Rectal smooth muscle tissue (tissue), 1 donor: ENCODE measurements around the gene MAFF.
"Not testable (repeated sequence)": the region's sequence is repeated elsewhere in the genome, so short reads cannot be mapped to it uniquely, and the experiment has no call there.

ENCODE experiments used
- H3K27ac ChIP-seq: one replicate; pipeline ENCODE4 v1.7.0; 2013; ENCODE audit warnings: low read depth, low read length, inconsistent platforms
- H3K27me3 ChIP-seq: one replicate; pipeline ENCODE4 v1.7.0; 2013; ENCODE audit warnings: low read length; ENCODE audit not compliant: control insufficient read depth, insufficient read depth
- H3K36me3 ChIP-seq: one replicate; pipeline ENCODE4 v1.7.0; 2013; ENCODE audit warnings: low read length; ENCODE audit not compliant: control insufficient read depth, insufficient read depth
- H3K4me1 ChIP-seq: one replicate; pipeline ENCODE4 v1.7.0; 2013; ENCODE audit warnings: low read length; ENCODE audit not compliant: control insufficient read depth, insufficient read depth
- H3K4me3 ChIP-seq: one replicate; pipeline ENCODE4 v1.7.0; 2013; ENCODE audit warnings: low read length
- H3K9ac ChIP-seq: one replicate; pipeline ENCODE4 v1.7.0; 2013; ENCODE audit warnings: low read length

The MAFF gene

GRCh38 chr22:38171927-38172831 lies 29.6 kb upstream of the MAFF start:
- no peak overlapping the region for H3K9ac ChIP-seq
- no peaks in the 10 kb centered on the region for H3K27me3 ChIP-seq
- H3K4me1 ChIP-seq: peaks cover 3% of the 10 kb centered on the region
- H3K27ac ChIP-seq: no peak overlapping the region
- H3K36me3 ChIP-seq: no peaks in the 10 kb centered on the region
- no peak overlapping the region for H3K4me3 ChIP-seq

GRCh38 chr22:38172832-38173640 lies 28.8 kb upstream of the MAFF start:
- no peak overlapping the region for H3K4me3 ChIP-seq
- H3K27me3 ChIP-seq: no peaks in the 10 kb centered on the region
- no peaks in the 10 kb centered on the region for H3K36me3 ChIP-seq
- H3K4me1 ChIP-seq: peaks cover 8% of the 10 kb centered on the region
- no peak overlapping the region for H3K27ac ChIP-seq
- no peak overlapping the region for H3K9ac ChIP-seq

GRCh38 chr22:38173641-38173906 lies 28.2 kb upstream of the MAFF start:
- no peaks in the 10 kb centered on the region for H3K27me3 ChIP-seq
- H3K27ac ChIP-seq: no peak overlapping the region
- peaks cover 10% of the 10 kb centered on the region for H3K4me1 ChIP-seq

GRCh38 chr22:38174626-38175025 lies 27.2 kb upstream of the MAFF start:
- Histone ChIP-seq H3K27me3 (no peaks in the 10 kb centered on the region), H3K36me3 (no peaks in the 10 kb centered on the region), H3K4me1 (peaks cover 10% of the 10 kb centered on the region), H3K27ac (no peak overlapping the region), H3K9ac (no peak overlapping the region), H3K4me3 (no peak overlapping the region)

More at GRCh38 chr22:38173641-38173906, 28.2 kb upstream of the MAFF start:
- Histone ChIP-seq H3K36me3 (no peaks in the 10 kb centered on the region), H3K4me3 (no peak overlapping the region), H3K9ac (no peak overlapping the region)

- Histone ChIP-seq H3K9ac (no peak overlapping the region), H3K4me3 (no peak overlapping the region), H3K27ac (peak overlapping the region; percentile 40), H3K36me3 (no peaks in the 10 kb centered on the region), H3K27me3 (no peaks in the 10 kb centered on the region), H3K4me1 (peaks cover 10% of the 10 kb centered on the region)
These were observed 26.3 kb upstream of the MAFF start for GRCh38 chr22:38175206-38176118.

- Histone ChIP-seq H3K4me3 (no peak overlapping the region), H3K4me1 (peaks cover 16% of the 10 kb centered on the region), H3K9ac (no peak overlapping the region), H3K27ac (peak overlapping the region; percentile 40), H3K36me3 (no peaks in the 10 kb centered on the region), H3K27me3 (no peaks in the 10 kb centered on the region)
These were observed 25.5 kb upstream of the MAFF start for GRCh38 chr22:38176170-38176741.

DNA sequence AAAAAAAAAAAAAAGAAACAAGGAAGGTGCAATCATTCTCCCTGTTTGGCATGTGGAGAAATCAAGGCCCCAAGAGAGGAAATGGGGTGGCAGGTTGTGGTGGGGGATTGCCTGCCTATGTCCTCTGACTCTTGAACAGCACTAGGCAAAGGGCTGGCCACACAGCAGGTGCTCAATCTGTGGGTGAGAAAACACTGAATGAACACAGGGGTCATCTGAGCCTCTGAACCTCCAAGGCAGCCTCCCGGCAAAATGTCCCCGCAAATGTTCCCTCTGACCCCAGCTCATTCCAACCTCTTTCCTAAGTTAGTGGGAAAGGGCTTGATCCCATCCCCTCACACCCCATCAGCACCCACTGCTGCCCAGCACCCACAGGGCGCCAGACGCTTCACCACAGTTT lies 24.8 kb upstream of the MAFF start:
- Histone ChIP-seq H3K27me3 (no peaks in the 10 kb centered on the region), H3K4me1 (peaks cover 16% of the 10 kb centered on the region), H3K9ac (no peak overlapping the region), H3K27ac (no peak overlapping the region), H3K4me3 (no peak overlapping the region), H3K36me3 (no peaks in the 10 kb centered on the region)

- not testable (repeated sequence) for H3K36me3 ChIP-seq, H3K9ac ChIP-seq, H3K27me3 ChIP-seq, H3K4me3 ChIP-seq
- Histone ChIP-seq H3K27ac (peak overlapping the region; percentile 41), H3K4me1 (peaks cover 16% of the 10 kb centered on the region)
These were observed 24.2 kb upstream of the MAFF start for GRCh38 chr22:38177571-38177925.

GRCh38 chr22:38177926-38178604 lies 23.7 kb upstream of the MAFF start:
- Histone ChIP-seq H3K9ac (no peak overlapping the region), H3K4me3 (no peak overlapping the region), H3K36me3 (no peaks in the 10 kb centered on the region), H3K4me1 (peaks cover 16% of the 10 kb centered on the region), H3K27me3 (no peaks in the 10 kb centered on the region), H3K27ac (peak overlapping the region; percentile 41)

DNA sequence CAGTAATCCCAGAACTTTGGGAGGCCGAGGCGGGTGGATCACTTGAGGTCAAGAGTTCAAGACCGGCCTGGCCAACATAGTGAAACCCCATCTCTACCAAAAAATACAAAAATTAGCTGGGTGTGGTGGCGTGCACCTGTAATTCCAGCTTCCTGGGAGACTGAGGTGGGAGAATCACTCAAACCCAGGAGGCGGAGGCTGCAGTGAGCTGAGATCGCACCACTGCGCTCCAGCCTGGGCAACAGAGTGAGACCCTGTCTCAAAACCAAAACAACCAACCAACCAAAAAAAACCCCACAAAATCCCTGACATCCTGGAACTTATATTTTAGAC lies 23.2 kb upstream of the MAFF start:
- H3K27me3 ChIP-seq, H3K36me3 ChIP-seq, H3K4me3 ChIP-seq, H3K9ac ChIP-seq: not testable (repeated sequence)
- Histone ChIP-seq H3K27ac (peak overlapping the region; percentile 41), H3K4me1 (peaks cover 16% of the 10 kb centered on the region)

- no peaks in the 10 kb centered on the region for H3K36me3 ChIP-seq
- peak overlapping the region; percentile 84 for H3K4me3 ChIP-seq
- no peaks in the 10 kb centered on the region for H3K27me3 ChIP-seq
- peak overlapping the region; percentile 83 for H3K27ac ChIP-seq
- H3K9ac ChIP-seq: peak overlapping the region; percentile 88
- peaks cover 14% of the 10 kb centered on the region for H3K4me1 ChIP-seq
These were observed 20.8 kb upstream of the MAFF start for GRCh38 chr22:38180841-38181452.
